ENCODE measurements around the gene ZNF445. TPM values are rescaled to one million over a fixed set of nuclear protein-coding genes. Genes with fewer than 3 reads are reported as not detected.

ZNF445 gene
- total RNA-seq, 4 donors from 2014 or later, result 5.4 to 17.3 (median 10.5) TPM

DNA sequence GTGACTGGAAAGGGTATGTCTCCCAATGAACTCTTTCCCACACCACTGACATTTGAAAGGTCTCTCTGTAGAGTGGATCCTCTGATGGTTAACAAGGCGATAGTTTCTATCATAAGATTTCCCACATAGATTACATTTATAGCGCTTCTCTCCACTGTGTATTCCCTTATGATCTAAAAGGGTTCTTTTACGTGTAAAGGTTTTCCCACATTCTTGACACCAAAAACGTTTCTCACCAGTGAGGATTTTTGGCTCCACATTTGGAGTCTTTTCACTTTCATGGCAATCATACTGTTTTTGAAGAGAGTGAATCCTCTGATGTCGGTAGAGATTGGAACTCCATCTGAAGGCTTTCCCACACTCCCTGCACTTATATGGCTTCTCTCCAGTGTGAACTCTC lies 30.5 kb downstream of the ZNF445 start:
- no peak for DNase-seq
- Histone ChIP-seq H3K36me3 (peaks cover 0 to 66% (median 9%) of the 10 kb centered on the region in 3 donors), H3K27me3 (no peaks in the 10 kb centered on the region), H3K9me3 (no peaks in the 10 kb centered on the region), H3K27ac (no peak overlapping the region), H3K4me1 (no peaks in the 10 kb centered on the region), H3K4me3 (no peak overlapping the region)
- TF ChIP-seq, protein P1, sequence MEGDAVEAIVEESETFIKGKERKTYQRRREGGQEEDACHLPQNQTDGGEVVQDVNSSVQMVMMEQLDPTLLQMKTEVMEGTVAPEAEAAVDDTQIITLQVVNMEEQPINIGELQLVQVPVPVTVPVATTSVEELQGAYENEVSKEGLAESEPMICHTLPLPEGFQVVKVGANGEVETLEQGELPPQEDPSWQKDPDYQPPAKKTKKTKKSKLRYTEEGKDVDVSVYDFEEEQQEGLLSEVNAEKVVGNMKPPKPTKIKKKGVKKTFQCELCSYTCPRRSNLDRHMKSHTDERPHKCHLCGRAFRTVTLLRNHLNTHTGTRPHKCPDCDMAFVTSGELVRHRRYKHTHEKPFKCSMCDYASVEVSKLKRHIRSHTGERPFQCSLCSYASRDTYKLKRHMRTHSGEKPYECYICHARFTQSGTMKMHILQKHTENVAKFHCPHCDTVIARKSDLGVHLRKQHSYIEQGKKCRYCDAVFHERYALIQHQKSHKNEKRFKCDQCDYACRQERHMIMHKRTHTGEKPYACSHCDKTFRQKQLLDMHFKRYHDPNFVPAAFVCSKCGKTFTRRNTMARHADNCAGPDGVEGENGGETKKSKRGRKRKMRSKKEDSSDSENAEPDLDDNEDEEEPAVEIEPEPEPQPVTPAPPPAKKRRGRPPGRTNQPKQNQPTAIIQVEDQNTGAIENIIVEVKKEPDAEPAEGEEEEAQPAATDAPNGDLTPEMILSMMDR (IDR thresholded peaks at IDR 0.05), result no peak
- no peak for TF ChIP-seq POLR2A (IDR thresholded peaks at IDR 0.05)

DNA sequence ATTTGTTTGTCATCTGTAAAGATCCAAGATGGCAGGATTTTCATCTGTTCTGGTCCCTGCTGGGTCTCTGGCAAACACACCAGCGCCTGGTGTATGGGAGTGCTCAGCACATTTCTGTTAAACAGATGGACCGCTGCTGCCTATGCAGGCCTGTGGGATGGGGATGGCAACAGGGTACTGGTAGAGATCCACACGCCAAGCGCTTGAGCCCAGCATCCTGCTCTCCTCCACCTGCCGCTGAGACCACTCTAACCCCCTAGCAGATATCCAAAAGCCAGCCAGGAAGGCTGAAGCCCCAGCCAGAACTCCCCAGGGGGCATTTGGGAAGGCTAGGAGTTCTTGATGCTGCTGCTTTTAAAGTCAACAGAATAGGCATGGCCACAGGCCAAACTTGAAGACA lies 31.7 kb downstream of the ZNF445 start:
- no peak overlapping the region for H3K4me3 ChIP-seq
- no peak overlapping the region for H3K27ac ChIP-seq
- H3K9me3 ChIP-seq, result no peaks in the 10 kb centered on the region
- H3K36me3 ChIP-seq, result peaks cover 0 to 54% (median 9%) of the 10 kb centered on the region in 3 donors
- peaks cover 0 to 6% (median 0%) of the 10 kb centered on the region in 4 donors for H3K4me1 ChIP-seq
- DNase-seq, result no peak
- no peak for TF ChIP-seq POLR2A (IDR thresholded peaks at IDR 0.05)
- TF ChIP-seq, protein P1 (IDR thresholded peaks at IDR 0.05), result no peak
- H3K27me3 ChIP-seq, result no peaks in the 10 kb centered on the region

DNA sequence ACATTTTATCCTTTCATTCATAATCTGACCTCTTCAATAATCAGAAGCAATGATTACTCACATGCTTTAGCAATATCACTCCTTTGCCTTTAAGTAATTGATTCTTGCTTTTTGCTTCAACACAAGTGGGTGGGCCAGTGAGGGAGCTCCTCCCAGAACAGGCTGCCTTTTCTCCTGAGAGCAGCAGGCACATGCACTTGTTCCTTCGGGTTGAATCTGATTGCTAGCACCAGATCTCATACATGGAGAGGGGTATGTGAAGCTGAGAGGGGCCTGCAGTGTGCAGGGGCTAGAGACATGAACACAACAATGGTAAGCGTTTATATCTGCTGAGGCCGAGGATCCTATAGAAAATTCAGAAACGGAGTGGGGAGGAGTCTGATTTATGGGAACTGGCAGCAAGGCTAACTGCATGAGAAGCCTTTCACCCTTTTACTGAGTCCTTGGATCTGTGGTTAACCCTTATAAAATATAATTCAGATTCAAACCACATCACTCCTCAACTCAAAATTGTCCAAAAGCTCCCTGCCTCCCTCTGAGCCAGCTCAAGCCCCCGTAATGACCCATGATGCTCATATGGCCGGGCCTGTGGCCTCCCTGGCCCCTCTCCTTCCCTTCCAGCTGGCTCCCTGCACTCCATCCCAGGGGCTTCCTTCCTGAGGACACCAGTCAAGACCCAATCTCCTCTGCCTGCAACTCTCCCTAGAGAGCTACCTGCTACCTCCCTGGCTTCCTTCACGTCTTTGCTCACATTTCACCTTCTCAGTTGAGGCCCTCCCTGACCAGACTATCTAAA lies 32.4 kb downstream of the ZNF445 start:
- no peak overlapping the region for H3K4me3 ChIP-seq
- no peaks in the 10 kb centered on the region for H3K9me3 ChIP-seq
- no peak overlapping the region for H3K27ac ChIP-seq
- TF ChIP-seq, protein P1 (IDR thresholded peaks at IDR 0.05), result no peak
- TF ChIP-seq POLR2A (IDR thresholded peaks at IDR 0.05), result no peak
- no peak for DNase-seq
- H3K27me3 ChIP-seq, result no peaks in the 10 kb centered on the region
- peaks cover 0 to 13% (median 0%) of the 10 kb centered on the region in 4 donors for H3K4me1 ChIP-seq
- H3K36me3 ChIP-seq, result peaks cover 0 to 47% (median 9%) of the 10 kb centered on the region in 3 donors

DNA sequence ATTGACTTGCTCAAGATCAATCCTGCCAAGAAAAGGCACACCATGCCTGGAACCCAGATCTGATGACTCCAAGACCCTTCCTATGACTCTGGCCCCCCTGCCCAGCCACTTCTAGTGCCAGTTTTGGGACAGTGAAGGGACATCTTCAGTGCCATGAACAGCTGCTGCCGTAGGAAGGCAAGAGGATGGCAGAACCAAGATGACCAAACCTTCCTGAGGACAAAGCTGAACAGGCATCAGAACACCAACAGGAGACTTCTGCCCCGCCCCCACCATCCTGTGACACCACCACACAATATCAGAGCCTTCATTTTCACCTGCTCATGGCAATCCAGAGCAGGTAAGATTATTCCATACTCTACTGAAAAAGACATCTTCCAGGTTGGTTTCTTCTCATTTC lies 33.0 kb downstream of the ZNF445 start:
- Histone ChIP-seq H3K4me1 (peaks cover 0 to 19% (median 2%) of the 10 kb centered on the region in 4 donors), H3K36me3 (peaks cover 0 to 41% (median 9%) of the 10 kb centered on the region in 3 donors), H3K4me3 (no peak overlapping the region), H3K27ac (no peak overlapping the region), H3K9me3 (no peaks in the 10 kb centered on the region), H3K27me3 (no peaks in the 10 kb centered on the region)
- no peak for TF ChIP-seq POLR2A (IDR thresholded peaks at IDR 0.05)
- TF ChIP-seq, protein P1 (IDR thresholded peaks at IDR 0.05), result no peak
- no peak for DNase-seq

DNA sequence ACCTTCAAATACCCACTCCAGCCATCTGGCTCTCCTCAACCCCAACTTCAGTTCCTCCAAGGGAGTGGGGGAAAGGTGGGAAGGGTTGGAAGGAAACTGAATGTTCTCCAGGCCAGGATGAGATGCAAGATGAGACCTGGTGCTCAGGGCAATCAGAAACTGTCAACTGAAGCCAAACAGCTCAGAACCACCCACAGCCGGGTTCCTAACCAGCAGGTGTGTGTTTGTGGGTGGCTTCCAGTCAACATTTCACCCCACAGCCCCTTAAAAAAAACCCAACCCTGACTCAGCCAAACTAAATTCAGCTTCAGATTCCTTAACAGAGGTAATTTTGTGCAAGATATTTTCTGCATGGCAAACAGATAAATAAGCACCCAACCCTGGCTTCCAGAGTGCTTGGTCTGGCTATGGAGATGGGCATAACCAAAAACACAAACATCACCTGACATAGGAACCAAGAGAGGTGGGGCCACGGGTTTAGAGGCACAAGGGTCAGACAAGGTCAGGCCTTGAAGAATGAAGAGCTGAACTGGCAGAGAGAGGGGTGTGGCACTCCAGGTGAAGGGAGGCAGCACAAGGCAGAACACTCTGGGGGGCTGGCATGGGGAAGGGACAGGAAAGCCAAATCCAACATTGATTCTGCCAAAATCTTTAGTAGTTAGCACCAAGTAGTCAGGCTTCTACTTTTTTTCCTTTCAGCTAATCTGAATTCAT lies 34.7 kb downstream of the ZNF445 start:
- no peaks in the 10 kb centered on the region for H3K27me3 ChIP-seq
- H3K36me3 ChIP-seq, result peaks cover 0 to 24% (median 0%) of the 10 kb centered on the region in 3 donors
- H3K9me3 ChIP-seq, result no peaks in the 10 kb centered on the region
- no peak for DNase-seq
- H3K27ac ChIP-seq, result no peak overlapping the region
- peaks cover 0 to 22% (median 2%) of the 10 kb centered on the region in 4 donors for H3K4me1 ChIP-seq
- no peak overlapping the region for H3K4me3 ChIP-seq
- TF ChIP-seq POLR2A (IDR thresholded peaks at IDR 0.05), result no peak
- TF ChIP-seq, protein P1 (IDR thresholded peaks at IDR 0.05), result no peak

Data from Peyer's patch (tissue), 4 donors.